VCaP (cell line): ENCODE results near the gene CCDC148.

Experiments
- H3K27ac ChIP-seq: fragments of 450-650 bp; 2 replicates; pipeline ENCODE4 v1.5.1; 2017
- TF ChIP-seq, protein P1 (sequence below): fragments of 450-650 bp; conservative IDR thresholded peaks from 2 replicates; pipeline ENCODE4 v1.5.1; 2017; ENCODE audit warnings: mild to moderate bottlenecking, moderate library complexity

The CCDC148 gene

GRCh38 chr2:158300394-158300793, 156.2 kb downstream of the CCDC148 start:
- TF ChIP-seq, protein P1, sequence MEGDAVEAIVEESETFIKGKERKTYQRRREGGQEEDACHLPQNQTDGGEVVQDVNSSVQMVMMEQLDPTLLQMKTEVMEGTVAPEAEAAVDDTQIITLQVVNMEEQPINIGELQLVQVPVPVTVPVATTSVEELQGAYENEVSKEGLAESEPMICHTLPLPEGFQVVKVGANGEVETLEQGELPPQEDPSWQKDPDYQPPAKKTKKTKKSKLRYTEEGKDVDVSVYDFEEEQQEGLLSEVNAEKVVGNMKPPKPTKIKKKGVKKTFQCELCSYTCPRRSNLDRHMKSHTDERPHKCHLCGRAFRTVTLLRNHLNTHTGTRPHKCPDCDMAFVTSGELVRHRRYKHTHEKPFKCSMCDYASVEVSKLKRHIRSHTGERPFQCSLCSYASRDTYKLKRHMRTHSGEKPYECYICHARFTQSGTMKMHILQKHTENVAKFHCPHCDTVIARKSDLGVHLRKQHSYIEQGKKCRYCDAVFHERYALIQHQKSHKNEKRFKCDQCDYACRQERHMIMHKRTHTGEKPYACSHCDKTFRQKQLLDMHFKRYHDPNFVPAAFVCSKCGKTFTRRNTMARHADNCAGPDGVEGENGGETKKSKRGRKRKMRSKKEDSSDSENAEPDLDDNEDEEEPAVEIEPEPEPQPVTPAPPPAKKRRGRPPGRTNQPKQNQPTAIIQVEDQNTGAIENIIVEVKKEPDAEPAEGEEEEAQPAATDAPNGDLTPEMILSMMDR: no peak
- no peak overlapping the region for H3K27ac ChIP-seq

DNA sequence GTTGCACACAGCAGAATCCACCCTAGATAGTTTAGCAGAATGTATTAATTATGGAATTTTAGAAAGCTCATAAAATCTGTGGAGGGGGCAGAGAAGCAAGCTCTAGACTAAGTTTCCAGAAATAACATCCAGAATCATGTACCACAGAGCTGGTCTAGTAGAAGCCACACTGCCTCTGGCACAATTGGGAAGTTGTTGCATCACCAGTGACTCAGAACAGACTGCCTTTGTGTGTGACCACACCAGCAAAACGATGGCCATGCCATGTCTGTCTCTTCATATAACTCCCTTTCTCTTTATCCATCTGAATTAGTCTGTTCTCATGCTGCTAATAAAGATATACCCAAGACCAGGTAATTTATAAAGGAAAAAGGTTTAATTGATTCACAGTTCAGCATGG, 158.9 kb downstream of the CCDC148 start:
- no peak overlapping the region for H3K27ac ChIP-seq
- TF ChIP-seq, protein P1: no peak

DNA sequence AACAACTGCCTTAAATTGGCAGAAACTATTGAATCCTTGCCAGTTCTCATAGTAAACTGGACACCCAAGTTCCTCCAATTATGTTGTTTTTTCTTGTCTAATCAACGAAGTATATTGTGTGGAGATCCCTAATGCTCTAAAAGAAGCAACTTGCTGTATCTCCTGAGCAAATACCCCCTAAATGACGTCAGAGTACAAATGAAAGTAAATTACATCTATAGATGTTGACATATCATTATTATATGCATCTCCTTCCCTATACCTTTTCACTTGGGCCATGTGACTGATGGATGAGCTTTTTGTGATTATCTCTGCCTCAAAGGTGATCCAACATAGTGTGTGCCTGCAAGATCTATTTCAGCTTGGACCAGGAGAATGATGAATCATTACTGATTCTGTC, 159.4 kb downstream of the CCDC148 start:
- TF ChIP-seq, protein P1: no peak
- H3K27ac ChIP-seq: no peak overlapping the region

DNA sequence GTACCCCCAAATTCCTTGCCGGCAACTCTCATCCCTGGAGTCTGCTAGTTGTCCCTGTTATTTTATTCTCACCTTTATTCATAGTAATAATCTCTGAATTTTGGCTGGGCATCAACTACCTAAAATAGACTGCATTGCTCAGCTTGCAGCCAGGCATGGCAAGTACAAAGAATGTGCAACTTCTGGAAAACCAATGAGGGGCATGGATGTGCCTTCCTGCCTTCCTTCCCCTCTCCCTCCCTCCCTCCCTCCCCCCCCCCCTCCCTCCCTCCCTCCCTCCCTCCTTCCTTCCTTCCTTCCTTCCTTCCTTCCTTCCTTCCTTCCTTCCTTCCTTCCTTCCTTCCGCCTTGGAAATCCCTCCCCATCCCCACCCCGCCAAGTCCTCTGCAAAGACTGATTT, 162.8 kb downstream of the CCDC148 start:
- TF ChIP-seq, protein P1: no peak
- H3K27ac ChIP-seq: no peak overlapping the region

GRCh38 chr2:158291544-158292180, 164.9 kb downstream of the CCDC148 start:
- no peak overlapping the region for H3K27ac ChIP-seq
- TF ChIP-seq, protein P1: no peak

DNA sequence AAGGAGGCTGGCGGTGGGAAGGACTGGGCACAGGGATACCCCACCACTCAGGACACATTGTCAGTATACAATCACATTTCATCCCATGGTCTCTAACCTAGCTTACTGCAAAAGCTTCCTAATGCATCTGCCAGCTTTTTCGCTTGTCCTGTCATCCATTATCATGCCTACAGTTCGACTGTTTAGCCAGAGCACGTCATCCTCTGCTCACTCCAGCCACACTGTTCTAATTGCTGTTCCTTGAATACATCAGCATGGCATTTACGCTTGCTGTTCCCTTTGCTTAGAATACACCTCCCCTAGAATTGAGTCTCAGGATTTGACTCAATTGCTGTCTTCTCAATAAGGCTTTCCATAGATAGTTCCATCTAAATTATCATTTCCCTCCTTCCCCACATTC, 166.3 kb downstream of the CCDC148 start:
- no peak overlapping the region for H3K27ac ChIP-seq
- TF ChIP-seq, protein P1: no peak

- TF ChIP-seq, protein P1: no peak
- no peak overlapping the region for H3K27ac ChIP-seq
Observed at GRCh38 chr2:158276619-158277471, 179.7 kb downstream of the CCDC148 start.
